ENCODE results near the gene CTU1. TPM values are rescaled to one million over a fixed set of nuclear protein-coding genes. Genes with fewer than 3 reads are reported as not detected.

The CTU1 gene
- 5.0 to 16.7 TPM (median 13.8 TPM) in 5 replicates for total RNA-seq (2022; extraction: Qiagen RNA extraction; ENCODE audit: low read depth)

DNA sequence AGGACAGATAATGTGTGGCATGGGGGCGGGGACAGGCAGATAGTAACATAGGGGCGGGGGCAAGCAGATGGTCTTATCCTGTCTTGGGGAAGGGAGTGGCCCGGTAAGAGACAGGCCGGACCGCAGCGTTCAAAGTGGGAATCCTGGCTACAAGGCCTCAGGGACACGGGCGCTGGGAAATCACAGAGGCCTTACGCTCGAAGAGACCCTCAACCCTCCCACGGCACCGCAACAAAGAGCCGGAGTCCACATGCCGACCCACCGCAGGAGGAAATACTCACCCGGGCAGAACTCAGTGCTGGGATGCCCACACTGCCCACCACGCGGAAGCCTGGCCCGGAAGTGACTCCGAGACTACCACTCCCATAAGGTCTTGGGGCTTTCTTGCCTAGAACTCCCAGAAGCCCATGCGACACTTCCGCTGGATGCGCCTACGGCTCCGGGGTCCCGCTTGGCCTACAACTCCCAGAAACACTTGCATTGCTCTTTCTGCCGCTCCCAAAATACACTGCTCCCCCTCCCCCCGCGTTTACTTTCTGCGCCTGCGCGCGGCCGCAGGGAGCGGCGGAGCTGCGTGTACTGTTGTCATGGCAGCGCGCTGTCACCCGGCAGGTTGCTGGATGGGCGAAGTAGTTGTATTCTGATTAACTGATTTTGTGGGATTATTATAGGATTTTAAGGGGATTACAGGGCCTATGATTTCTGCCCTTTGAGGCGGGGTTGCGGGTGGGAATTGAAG is at the start of gene CTU1:
CTU1 (minus strand) TSS at position 344 of the 739 bp plus-strand sequence. CDS start 3,840 bp downstream, outside the sequence.

DNA sequence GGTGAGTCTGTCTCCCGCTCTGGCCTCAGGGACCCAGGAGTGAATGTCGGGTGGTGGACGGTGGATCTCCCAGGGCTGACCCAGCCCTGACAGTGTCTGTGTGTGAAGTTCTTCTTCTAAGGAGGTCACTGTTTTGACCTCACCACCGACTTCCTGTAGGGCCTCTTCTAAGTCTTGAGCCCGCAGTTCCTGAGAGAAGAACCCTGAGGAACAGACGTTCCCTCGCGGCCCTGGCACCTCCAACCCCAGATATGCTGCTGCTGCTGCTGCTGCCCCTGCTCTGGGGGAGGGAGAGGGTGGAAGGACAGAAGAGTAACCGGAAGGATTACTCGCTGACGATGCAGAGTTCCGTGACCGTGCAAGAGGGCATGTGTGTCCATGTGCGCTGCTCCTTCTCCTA is 33.9 kb upstream of the CTU1 start, which contains the start of gene SIGLEC7:
SIGLEC7 (plus strand) TSS at position 183 of the 400 bp plus-strand sequence; CDS start at position 252, 69 bp downstream.

DNA sequence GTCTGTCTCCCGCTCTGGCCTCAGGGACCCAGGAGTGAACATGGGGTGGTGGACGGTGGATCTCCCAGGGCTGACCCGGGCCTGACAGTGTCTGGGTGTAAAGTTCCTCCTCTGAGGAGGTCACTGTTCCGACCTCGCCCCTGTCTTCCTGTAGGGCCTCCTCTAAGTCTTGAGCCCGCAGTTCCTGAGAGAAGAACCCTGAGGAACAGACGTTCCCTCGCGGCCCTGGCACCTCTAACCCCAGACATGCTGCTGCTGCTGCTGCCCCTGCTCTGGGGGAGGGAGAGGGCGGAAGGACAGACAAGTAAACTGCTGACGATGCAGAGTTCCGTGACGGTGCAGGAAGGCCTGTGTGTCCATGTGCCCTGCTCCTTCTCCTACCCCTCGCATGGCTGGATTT is 16.5 kb upstream of the CTU1 start, which contains the start of gene SIGLEC9:
SIGLEC9 (plus strand) TSS at position 178 of the 400 bp plus-strand sequence; CDS start at position 247, 69 bp downstream.

DNA sequence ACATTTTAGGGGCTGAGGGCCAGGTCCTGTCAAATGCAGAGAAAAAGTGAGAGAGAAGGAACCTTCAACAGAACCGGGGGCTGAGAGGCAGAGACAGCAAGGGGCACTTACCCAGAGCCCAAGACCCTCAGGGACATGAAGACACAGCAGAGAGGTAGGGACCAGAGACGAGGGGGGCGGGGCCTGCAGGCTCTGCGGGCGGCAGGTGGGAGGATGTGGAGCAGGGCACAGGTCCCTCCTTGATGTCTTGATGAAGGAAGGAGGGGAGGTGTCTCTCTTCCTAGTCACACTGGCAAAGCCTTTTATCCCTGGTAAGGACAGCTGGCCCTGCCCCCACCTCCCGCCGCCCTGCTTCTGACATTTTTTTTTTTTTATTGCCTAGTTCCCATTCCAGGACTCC is 25.6 kb downstream of the CTU1 start, which contains the start of gene KLK14:
KLK14 (minus strand) TSS at position 277 of the 400 bp plus-strand sequence; CDS start at position 4, 273 bp downstream.

DNA sequence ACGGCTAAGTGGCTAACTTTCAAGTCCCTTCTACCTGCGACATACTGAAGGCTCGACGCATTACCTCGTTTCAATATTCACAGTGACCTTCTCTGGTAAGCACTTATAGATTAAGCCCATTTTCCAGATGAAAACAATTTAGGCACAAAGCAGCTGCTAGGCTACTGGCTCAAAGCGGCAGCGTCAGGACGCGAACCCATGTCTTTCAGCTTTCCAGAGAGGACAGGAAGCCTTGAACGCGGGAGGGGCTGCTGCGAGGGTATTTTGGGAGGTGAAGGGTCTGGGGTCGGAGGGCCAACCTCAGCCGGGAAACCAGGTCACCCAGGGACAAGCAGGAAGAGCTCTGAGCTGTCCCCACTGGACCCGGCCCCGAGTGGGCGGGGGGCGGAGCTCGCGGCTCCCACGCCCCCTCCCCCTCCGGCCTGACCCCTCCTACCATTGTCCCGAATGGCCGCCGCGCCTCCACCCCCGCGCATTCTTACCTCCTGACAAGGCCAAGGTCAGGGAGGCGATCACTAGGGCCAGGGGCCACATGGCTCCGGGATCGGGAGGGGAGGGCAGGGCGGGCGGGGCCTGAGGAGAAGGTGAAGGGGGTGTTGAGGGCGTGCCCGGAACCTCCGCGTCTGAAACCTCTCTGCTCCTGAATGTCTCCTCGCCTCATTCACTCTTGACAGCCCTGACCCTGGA is 43.5 kb downstream of the CTU1 start, which contains the start of gene KLK13:
KLK13 (minus strand) TSS at position 559 of the 687 bp plus-strand sequence; CDS start at position 534, 25 bp downstream.

Other genes starting within 250 kb of the CTU1 start
- 0.03 TPM in 1 of 5 replicates, not detected in the others for gene KLK2, start 235.0 kb downstream of the CTU1 start, total RNA-seq (2022; extraction: Qiagen RNA extraction; ENCODE audit: low read depth)
- 0.14 to 0.22 TPM in 2 of 5 replicates, not detected in the others for gene KLK4, start 197.0 kb downstream of the CTU1 start, total RNA-seq (2022; extraction: Qiagen RNA extraction; ENCODE audit: low read depth)
- 0.17 TPM in 1 of 5 replicates, not detected in the others for gene KLK5, start 155.4 kb downstream of the CTU1 start, total RNA-seq (2022; extraction: Qiagen RNA extraction; ENCODE audit: low read depth)
- 0.21 to 0.82 TPM (median 0.33 TPM) in 4 of 5 replicates, not detected in the other for gene KLK6, start 138.8 kb downstream of the CTU1 start, total RNA-seq (2022; extraction: Qiagen RNA extraction; ENCODE audit: low read depth)
- 0.03 TPM in 1 of 5 replicates, not detected in the others for gene KLK7, start 124.5 kb downstream of the CTU1 start, total RNA-seq (2022; extraction: Qiagen RNA extraction; ENCODE audit: low read depth)
- gene KLK8, start 106.8 kb downstream of the CTU1 start, total RNA-seq (2022; extraction: Qiagen RNA extraction; ENCODE audit: low read depth) = not detected in 5 replicates
- 0.19 to 0.34 TPM (median 0.32 TPM) in 5 replicates for gene KLK10, start 88.7 kb downstream of the CTU1 start, total RNA-seq (2022; extraction: Qiagen RNA extraction; ENCODE audit: low read depth)
- gene KLK11, start 81.8 kb downstream of the CTU1 start, total RNA-seq (2022; extraction: Qiagen RNA extraction; ENCODE audit: low read depth) = 0.14 TPM in 1 of 5 replicates, not detected in the others
- gene KLK12, start 73.4 kb downstream of the CTU1 start, total RNA-seq (2022; extraction: Qiagen RNA extraction; ENCODE audit: low read depth) = not detected in 5 replicates
- 0.08 to 0.36 TPM in 2 of 5 replicates, not detected in the others for gene KLK13, start 43.3 kb downstream of the CTU1 start, total RNA-seq (2022; extraction: Qiagen RNA extraction; ENCODE audit: low read depth)
- 0.29 to 0.70 TPM (median 0.50 TPM) in 5 replicates for gene KLK14, start 25.5 kb downstream of the CTU1 start, total RNA-seq (2022; extraction: Qiagen RNA extraction; ENCODE audit: low read depth)
- gene SIGLEC9, start 16.5 kb upstream of the CTU1 start, total RNA-seq (2022; extraction: Qiagen RNA extraction; ENCODE audit: low read depth) = 0.26 TPM in 1 of 5 replicates, not detected in the others
- gene SIGLEC7, start 33.9 kb upstream of the CTU1 start, total RNA-seq (2022; extraction: Qiagen RNA extraction; ENCODE audit: low read depth) = not detected in 5 replicates
- gene CD33, start 116.7 kb upstream of the CTU1 start, total RNA-seq (2022; extraction: Qiagen RNA extraction; ENCODE audit: low read depth) = 0.08 TPM in 1 of 5 replicates, not detected in the others
- gene SIGLECL1, start 142.7 kb upstream of the CTU1 start, total RNA-seq (2022; extraction: Qiagen RNA extraction; ENCODE audit: low read depth) = not detected in 5 replicates
- 0.02 to 0.06 TPM (median 0.05 TPM) in 3 of 5 replicates, not detected in the others for gene IGLON5, start 203.2 kb upstream of the CTU1 start, total RNA-seq (2022; extraction: Qiagen RNA extraction; ENCODE audit: low read depth)
- 6.7 to 10.1 TPM (median 9.5 TPM) in 5 replicates for gene VSIG10L, start 233.7 kb upstream of the CTU1 start, total RNA-seq (2022; extraction: Qiagen RNA extraction; ENCODE audit: low read depth)

All from A549 treated with CpdA at 1 μM for 4 hours (cell line).